LNCaP clone FGC (cell line): ENCODE data around the gene PTPRE.

ENCODE experiments used
- DNase-seq: peaks from one replicate; pipeline ENCODE4 v3.0.0-alpha.2; 2011; ENCODE audit warnings: low read depth
- H3K4me3 ChIP-seq: 2 replicates; pipeline ENCODE4 v1.5.1; 2011; ENCODE audit warnings: mild to moderate bottlenecking, low read depth, low read length, control low read depth
- TF ChIP-seq, protein P1 (sequence below): IDR thresholded peaks from 2 replicates; pipeline ENCODE4 v1.5.1; 2012; ENCODE audit warnings: mild to moderate bottlenecking; ENCODE audit not compliant: control insufficient read depth, insufficient read depth; ENCODE audit errors: extremely low read depth

PTPRE gene

GRCh38 chr10:128050121-128050516 is 143.2 kb downstream of the PTPRE start:
- H3K4me3 ChIP-seq: no peak overlapping the region
- no peak for DNase-seq
- TF ChIP-seq, protein P1, sequence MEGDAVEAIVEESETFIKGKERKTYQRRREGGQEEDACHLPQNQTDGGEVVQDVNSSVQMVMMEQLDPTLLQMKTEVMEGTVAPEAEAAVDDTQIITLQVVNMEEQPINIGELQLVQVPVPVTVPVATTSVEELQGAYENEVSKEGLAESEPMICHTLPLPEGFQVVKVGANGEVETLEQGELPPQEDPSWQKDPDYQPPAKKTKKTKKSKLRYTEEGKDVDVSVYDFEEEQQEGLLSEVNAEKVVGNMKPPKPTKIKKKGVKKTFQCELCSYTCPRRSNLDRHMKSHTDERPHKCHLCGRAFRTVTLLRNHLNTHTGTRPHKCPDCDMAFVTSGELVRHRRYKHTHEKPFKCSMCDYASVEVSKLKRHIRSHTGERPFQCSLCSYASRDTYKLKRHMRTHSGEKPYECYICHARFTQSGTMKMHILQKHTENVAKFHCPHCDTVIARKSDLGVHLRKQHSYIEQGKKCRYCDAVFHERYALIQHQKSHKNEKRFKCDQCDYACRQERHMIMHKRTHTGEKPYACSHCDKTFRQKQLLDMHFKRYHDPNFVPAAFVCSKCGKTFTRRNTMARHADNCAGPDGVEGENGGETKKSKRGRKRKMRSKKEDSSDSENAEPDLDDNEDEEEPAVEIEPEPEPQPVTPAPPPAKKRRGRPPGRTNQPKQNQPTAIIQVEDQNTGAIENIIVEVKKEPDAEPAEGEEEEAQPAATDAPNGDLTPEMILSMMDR: no peak

DNA sequence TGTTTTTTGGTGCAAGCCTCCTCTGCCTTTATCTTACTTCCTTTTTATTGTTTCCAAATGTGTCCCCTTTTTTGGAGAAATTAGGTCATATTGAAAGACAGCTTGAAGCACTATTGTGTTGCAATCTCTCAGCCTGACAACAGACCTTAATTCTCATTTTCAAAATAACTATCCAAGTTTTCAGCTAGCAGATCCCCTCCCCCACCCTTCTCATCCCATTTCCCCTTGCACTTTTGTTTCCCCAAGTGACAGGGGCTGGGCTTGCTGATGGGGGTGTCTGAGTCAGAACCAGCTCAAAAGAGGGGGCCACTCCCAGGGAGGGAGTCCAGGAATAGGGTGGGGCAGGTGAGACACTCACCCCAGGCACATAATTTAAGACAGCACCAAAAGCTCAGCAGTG is 144.0 kb downstream of the PTPRE start:
- TF ChIP-seq, protein P1: no peak
- no peak for DNase-seq
- H3K4me3 ChIP-seq: no peak overlapping the region

- no peak for DNase-seq
- no peak overlapping the region for H3K4me3 ChIP-seq
Measured at GRCh38 chr10:128051548-128051947, 144.6 kb downstream of the PTPRE start.

GRCh38 chr10:128052696-128053095 is 145.8 kb downstream of the PTPRE start:
- DNase-seq: no peak
- TF ChIP-seq, protein P1: no peak
- no peak overlapping the region for H3K4me3 ChIP-seq

More at GRCh38 chr10:128051548-128051947, 144.6 kb downstream of the PTPRE start:
- TF ChIP-seq, protein P1: no peak

DNA sequence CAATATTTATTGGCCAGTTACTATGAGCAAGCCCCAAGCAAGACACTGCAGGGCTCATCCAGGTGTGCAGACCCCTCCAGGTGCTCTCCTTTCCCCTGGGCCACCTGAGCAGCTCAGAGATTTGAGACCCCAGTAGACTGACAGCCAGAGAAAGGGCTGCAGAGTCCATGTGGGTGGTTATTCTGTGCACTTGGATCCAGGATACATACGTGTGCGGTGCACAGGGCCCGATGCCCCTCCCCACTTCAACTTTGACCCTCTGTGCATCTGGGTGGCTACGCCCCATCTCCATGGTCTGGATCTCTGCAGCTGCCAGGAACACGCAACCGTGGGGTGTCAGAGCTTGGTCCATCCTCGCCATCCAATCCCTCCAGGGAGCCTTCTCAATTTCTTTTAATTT is 146.5 kb downstream of the PTPRE start:
- TF ChIP-seq, protein P1: no peak
- H3K4me3 ChIP-seq: no peak overlapping the region
- no peak for DNase-seq

GRCh38 chr10:128054163-128054970 is 147.5 kb downstream of the PTPRE start:
- H3K4me3 ChIP-seq: no peak overlapping the region
- TF ChIP-seq, protein P1: no peak
- no peak for DNase-seq
